ENCODE results near the gene SPATA31C2.
"Not testable (repeated sequence)": the region's sequence is repeated elsewhere in the genome, so short reads cannot be mapped to it uniquely, and the experiment has no call there.

SPATA31C2 gene

DNA sequence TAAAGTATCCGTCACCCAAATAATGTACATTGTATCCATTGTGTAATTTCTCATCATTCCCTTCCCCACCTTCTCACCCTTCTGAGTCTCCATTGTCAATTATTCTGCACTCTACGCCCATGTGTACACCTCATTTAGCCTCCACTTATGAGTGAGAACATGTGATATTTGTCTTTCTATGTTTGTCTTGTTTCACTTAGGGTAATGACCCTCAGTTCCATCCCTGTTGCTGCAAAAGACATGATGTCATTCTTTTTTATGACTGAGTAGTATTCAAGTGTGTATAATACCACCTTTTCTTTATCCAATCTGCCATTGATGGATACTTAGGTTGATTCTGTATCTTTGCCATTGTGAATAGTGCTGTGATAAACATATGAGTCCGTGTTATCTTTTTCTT lies 4.9 kb upstream of the SPATA31C2 start:
- Histone ChIP-seq H3K4me3 (ENCODE audit: low read depth, low read length) (no peak overlapping the region), H3K9me3 (no peaks in the 10 kb centered on the region), H3K27me3 (no peaks in the 10 kb centered on the region; the same call in none of the 2 replicates), H3K36me3 (no peaks in the 10 kb centered on the region), H3K4me1 (no peaks in the 10 kb centered on the region)
- TF ChIP-seq, protein P1, sequence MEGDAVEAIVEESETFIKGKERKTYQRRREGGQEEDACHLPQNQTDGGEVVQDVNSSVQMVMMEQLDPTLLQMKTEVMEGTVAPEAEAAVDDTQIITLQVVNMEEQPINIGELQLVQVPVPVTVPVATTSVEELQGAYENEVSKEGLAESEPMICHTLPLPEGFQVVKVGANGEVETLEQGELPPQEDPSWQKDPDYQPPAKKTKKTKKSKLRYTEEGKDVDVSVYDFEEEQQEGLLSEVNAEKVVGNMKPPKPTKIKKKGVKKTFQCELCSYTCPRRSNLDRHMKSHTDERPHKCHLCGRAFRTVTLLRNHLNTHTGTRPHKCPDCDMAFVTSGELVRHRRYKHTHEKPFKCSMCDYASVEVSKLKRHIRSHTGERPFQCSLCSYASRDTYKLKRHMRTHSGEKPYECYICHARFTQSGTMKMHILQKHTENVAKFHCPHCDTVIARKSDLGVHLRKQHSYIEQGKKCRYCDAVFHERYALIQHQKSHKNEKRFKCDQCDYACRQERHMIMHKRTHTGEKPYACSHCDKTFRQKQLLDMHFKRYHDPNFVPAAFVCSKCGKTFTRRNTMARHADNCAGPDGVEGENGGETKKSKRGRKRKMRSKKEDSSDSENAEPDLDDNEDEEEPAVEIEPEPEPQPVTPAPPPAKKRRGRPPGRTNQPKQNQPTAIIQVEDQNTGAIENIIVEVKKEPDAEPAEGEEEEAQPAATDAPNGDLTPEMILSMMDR (IDR thresholded peaks at IDR 0.05; ENCODE audit: low read depth, low read length) = no peak
- DNase-seq = no peak

DNA sequence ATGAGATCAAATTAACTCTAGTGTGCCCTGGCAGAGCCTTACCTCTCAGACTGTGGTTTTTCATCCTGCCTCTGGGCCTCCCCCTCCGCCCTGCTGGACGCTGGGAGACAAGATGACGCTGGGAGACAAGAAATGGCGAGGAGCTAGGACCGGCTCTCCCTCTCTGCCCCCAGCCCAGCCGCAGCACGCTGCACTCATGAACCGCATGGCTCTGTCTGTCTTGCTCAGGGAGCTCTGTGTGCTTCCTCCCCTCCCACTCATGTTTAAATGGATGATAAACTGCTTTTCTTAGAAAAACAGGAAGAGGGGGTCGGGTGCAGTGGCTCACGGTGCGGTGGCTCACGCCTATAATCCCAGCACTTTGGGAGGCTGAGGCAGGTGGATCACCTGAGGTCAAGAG lies 4.7 kb downstream of the SPATA31C2 start:
- H3K4me1 ChIP-seq; DNase-seq; H3K27me3 ChIP-seq; H3K9me3 ChIP-seq; H3K4me3 ChIP-seq (ENCODE audit: low read depth, low read length); H3K36me3 ChIP-seq: not testable (repeated sequence)

DNA sequence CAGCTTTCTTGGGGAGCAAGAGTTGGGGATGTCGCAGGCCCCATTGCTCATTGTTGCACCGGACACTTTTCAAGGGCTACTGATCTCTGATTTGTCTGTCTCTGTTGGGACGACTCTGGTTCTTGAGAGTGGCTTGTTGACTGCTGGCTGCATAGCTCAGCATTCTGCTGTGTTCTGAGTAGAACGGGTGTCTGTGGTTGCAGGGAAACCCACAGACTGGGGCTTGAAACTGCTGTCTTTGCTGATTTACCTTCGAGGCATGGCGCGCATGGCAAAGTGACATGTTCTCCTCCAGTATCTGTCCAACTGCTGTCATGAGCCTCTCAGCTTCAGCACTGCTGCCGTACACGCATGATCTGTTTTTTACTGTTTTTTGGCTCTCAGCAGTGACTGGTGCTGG lies 8.7 kb downstream of the SPATA31C2 start:
- H3K36me3 ChIP-seq; H3K9me3 ChIP-seq; H3K27me3 ChIP-seq; DNase-seq; H3K4me3 ChIP-seq (ENCODE audit: low read depth, low read length); H3K4me1 ChIP-seq: not testable (repeated sequence)

DNA sequence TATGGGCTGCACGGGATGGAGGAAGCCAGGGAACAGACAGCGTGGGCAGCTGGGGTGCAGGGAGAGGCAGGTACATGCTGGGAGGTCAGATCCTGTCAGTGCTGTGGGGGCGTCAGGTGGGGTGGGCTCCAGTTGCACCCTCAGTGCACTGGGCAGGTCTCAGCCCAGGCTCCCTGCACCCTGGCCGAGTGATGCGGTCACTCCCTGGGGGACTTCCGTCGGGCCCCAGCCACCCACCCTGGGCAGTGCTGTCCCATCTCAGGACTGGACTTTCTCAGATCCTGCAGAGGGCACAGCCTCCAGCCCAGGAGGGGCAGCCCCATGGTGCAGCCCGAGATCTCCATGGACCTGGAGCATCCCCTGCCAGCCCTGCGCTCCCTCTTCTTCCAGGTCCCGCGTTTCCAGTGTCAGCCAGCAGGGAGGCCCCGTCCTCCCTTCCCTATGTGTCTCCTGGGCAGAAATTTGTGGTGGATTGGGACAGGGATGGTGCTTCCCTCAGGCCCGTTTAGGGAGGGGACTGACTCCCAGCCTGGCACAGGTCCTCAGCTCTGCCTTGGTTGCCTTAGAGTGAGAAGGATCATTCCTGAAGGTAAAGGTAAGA lies 10.5 kb downstream of the SPATA31C2 start:
- not testable (repeated sequence) for H3K9me3 ChIP-seq; H3K4me1 ChIP-seq; H3K36me3 ChIP-seq; H3K4me3 ChIP-seq (ENCODE audit: low read depth, low read length); DNase-seq; H3K27me3 ChIP-seq

DNA sequence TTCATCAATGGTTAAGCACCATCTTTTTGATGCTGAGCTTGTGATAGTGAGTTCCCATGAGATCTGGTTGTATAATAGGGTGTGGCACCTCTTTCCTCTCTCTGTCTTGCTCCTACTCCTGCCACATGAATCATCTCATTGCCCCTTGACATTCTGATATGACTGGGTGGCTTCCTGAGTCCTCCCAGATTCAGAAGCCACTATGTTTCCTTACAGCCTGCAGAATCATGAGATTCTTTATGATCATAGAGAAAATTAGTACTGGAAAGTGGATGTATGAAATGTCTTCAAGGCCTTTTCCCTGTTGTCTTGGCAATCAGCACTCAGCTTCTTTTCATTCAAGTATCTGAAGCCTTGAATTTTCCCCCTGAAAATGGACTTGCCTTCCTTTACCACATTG lies 14.9 kb downstream of the SPATA31C2 start:
- H3K36me3 ChIP-seq; DNase-seq; H3K9me3 ChIP-seq; H3K4me3 ChIP-seq (ENCODE audit: low read depth, low read length); H3K4me1 ChIP-seq; H3K27me3 ChIP-seq: not testable (repeated sequence)

DNA sequence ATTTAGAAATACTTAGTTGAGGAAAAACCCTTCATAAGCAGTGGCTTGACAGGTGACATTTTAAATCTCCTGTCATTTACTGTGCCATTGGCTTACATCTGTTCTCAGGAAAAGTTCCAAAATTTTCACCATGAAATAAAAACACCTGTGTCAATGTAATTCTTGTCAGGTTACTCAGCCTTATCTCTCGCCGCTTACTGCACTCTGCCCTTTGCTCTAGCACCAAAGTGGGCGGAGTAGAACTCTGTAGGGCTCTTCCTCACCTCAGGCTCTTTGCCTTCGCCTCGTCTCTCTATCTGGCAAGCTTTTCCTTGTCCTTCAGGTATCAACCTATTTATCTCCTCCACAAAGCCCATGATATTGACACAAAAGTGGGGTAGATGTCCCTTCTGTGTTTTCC lies 20.2 kb downstream of the SPATA31C2 start:
- H3K4me1 ChIP-seq; H3K4me3 ChIP-seq (ENCODE audit: low read depth, low read length); H3K27me3 ChIP-seq; H3K9me3 ChIP-seq; DNase-seq; H3K36me3 ChIP-seq: not testable (repeated sequence)

DNA sequence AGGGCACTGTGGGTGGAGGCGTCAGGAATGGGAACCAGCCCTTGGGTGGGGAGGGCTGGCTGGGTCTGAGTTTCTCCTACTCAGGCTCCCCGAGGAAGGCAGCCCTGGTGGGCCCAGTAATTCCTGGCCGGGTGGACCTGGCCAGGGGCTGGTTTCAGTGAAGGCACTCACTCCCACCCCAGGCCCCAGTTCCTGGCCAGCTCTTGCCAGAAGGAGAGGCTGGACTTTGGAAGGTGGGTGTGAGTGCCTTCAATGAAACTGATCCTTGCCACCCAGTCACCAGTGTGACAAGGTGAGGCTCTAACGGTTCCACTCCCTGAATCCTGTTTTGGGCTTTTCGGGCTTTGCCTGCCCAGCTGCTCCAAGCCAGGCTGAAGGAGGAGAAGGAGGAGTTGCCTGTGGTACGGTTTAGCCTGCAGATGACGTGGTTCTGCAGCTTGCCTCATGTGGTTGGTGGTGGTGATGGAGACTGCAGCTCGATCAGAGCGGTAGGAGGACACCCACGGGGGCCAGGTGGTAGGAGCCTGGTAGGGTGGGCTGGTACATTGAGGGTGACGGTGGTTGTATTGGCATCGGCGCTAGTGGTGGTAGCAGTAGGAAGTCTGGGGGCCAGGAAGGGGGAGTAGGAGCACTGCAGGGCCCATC lies 23.2 kb downstream of the SPATA31C2 start:
- not testable (repeated sequence) for DNase-seq; H3K27me3 ChIP-seq; H3K4me3 ChIP-seq (ENCODE audit: low read depth, low read length); H3K9me3 ChIP-seq; H3K4me1 ChIP-seq; H3K36me3 ChIP-seq

DNA sequence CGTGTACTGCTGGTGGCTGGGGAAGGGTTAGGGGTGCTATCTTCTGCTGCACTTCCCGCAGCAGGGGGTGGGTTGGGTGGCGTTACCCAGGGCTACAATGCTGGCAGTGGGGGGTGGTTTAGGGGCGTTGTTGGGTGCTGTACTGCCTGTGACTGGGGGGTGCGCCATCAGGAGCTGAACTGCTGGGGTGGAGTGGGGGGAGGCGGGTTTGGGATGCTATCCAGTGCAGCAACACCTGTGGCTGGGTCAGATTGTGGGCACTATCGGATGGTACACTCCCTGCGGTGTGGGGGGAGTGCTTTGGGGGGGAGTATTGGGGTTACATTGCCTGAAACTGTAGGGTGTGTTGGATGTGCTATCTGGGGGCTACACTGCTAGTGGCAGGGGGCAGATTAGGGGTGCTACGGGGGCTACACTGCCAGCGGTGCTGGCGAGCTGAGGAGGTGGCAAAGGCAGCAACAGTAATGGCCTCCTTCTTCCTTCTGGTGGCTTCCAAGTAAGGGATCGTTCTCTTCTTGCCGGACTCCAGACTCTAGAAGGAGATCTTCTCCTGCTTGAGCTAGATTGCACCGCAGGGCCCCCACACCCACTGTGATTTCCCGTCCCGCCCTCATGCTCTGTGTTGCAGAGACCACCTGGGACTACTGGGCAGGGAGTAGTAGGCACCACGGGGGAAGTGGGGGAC lies 23.9 kb downstream of the SPATA31C2 start:
- H3K9me3 ChIP-seq; DNase-seq; H3K36me3 ChIP-seq; H3K4me3 ChIP-seq (ENCODE audit: low read depth, low read length); H3K4me1 ChIP-seq; H3K27me3 ChIP-seq: not testable (repeated sequence)

DNA sequence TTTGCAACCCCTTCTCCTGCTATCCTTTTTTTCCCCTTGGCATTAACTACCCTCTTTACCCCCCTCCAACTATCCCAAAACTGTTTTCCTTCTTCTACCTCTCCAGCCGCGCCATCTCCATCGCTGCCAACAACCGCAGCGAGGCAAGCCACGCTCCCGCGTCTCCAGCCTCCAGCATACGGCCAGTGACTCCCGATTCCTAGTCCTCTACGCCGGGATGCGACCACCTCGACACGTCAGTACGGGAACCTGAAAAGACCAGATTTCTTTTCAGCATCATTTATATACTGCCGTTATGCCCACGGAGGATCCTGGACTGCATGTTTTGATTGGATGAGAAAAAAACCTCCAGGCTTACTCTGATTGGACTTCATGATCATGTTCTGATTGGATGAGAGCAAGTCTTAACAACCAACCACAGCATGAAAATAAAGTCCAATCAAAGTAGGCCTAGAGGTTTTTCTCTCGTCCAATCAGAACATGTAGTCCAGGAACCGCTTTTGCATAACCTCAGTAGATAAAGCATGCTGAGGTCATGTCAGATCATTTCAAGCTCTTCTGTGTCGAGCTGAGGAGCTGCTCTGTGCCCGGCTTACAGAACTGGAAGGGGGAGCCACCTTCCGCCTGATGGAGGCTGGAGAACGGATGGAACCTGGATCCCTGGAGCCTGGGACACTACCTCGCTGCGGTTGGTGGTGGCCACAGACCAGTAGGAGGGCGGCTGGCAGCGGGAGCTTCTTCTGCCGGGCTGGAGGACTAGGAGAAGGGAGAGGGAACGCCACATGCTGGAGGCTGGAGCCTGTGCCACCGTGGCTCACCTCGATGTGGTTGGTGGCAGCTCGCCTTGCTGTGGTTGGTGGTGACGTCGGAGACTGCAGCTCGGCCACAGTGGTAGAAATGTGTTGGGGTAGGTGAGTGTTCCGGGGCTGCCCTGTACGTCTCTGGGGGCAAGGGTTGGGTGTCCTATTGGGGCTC lies 24.8 kb downstream of the SPATA31C2 start:
- not testable (repeated sequence) for H3K36me3 ChIP-seq; H3K4me3 ChIP-seq (ENCODE audit: low read depth, low read length); H3K27me3 ChIP-seq; DNase-seq; H3K4me1 ChIP-seq; H3K9me3 ChIP-seq

DNA sequence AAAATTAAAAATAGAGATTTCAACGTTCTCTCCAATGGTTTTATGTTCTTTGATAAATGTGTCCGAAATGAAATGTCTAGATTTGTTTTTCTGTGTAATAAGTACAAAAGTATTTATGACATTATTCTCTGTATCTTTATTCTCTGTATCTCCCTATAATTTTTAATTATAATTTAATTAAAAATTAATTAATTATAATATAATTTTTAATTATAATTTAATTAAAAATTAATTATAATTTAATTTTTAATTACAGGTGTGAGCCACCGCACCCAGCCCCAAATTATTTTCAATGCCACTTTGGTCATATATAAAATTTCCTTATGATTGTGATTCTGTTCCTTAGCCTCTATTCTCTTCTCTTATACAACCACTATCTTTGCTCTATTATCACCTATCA lies 28.2 kb downstream of the SPATA31C2 start:
- TF ChIP-seq, protein P1 (IDR thresholded peaks at IDR 0.05; ENCODE audit: low read depth, low read length) = no peak
- Histone ChIP-seq H3K36me3 (no peaks in the 10 kb centered on the region), H3K4me3 (ENCODE audit: low read depth, low read length) (no peak overlapping the region), H3K27me3 (no peaks in the 10 kb centered on the region), H3K4me1 (no peaks in the 10 kb centered on the region), H3K9me3 (no peaks in the 10 kb centered on the region)
- DNase-seq = no peak

Measured in BE2C (cell line).